Stimulated activated CD8-positive, alpha-beta memory T cell treated with anti-CD3 and anti-CD28 coated beads, Interleukin-7, amount 100 ng/mL, for 24 hours (primary cell): Measurements from ENCODE around the gene HRH3.

Source experiments
- DNase-seq: peaks from one replicate; pipeline ENCODE4 v3.0.0-alpha.2; 2020; ENCODE audit warnings: low read depth

The HRH3 gene

DNA sequence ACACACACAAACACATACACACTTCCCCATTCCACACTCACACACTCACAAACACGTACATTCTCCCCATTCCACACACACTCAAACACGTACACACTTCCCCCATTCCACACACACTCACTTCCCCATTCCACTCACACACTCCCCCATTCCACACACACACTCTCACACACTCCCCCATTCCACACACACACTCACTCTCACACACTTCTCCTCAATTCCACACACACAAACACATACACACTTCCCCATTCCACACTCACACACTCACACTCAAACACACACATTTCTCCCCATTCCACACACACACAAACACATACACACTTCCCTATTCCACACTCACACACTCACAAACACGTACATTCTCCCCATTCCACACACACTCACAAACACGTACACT is 9.6 kb upstream of the HRH3 start:
- DNase-seq: no peak

DNA sequence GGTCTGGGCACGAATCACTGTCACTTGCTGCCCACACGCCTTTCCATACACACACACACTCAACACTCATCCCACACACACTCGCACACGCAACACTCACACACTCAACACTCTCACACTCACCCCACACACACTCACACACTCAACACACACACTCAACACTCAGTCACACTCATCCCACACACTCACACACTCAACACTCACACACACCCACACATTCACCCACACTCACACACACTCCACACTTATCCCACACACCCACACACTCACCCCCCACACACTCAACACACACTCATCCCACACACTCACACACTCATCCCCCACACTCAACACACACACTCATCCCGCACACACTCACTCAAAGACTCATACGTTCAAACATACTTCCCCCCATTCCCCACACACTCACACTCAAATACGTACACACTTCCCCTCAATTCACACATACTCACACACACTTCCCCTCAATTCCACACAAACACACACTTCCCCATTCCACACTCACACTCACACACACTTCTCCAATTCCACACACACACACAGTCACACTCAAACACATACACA is 9.0 kb upstream of the HRH3 start:
- no peak for DNase-seq

DNA sequence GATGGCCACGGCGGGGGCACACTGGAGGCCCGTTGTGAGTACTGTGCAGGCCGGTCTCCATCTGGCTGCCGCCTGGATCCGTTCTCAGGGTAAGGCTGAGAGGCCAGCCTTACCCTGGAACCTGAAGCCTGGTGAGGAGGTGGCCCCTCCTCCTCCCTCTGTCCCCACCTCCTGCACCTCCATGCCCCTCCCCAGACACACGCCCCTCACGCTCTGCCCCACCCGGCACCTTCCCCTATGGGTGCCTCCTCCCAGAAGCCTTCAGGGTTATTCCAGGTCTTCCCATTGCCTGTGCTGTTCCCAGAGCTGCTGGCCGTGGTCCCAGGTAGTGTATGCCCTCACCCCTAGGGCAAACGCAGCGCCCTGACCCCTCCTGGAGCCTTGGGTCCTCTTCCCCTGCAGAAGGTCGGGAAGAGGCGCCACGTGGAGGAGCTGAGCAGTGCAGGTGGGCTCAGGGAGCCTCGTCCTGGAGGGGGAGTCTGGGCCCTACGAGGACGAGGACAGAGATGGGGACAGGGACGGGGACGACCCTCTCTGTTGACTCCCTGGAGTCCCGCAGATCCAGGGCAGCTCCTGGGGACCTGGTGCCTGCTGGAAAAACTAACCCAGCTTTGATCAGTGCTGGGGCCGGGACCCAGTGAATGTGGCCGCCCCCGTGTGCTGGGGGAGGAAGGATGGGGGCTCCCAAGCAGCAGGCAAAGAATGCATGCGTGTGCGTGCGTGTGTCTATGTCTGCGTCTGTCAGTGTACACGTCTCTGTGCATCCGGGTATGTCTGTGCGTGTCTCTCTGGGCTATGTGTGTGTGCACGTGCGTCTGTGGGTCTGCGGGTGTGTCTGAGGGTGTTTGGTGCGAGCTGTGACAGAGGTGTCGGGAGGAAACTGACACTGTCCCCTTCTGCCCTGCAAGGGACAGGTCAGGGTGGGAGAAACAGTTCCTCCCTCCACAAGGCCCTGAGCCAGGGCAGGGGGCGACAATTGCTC is 8.2 kb upstream of the HRH3 start:
- DNase-seq: no peak

DNA sequence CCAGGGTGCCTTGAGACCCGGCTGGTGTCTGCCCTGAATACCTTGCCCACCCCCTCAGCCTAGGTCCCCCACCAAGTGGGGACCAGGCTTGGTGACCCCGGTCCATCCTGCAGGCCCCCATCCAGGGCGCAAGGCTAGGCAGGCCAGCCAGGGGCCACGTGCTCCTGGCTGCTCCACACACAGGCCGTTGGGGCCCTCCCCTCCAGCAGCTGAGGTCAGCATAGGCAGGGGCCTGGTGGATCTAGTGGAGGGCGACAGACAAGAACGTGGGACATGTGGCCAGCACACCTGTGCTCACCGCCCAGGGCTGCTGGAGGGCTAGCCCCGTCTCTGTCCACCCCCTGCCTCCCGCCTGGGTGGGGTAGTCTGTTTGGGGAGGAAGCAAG is 7.5 kb upstream of the HRH3 start:
- no peak for DNase-seq

DNA sequence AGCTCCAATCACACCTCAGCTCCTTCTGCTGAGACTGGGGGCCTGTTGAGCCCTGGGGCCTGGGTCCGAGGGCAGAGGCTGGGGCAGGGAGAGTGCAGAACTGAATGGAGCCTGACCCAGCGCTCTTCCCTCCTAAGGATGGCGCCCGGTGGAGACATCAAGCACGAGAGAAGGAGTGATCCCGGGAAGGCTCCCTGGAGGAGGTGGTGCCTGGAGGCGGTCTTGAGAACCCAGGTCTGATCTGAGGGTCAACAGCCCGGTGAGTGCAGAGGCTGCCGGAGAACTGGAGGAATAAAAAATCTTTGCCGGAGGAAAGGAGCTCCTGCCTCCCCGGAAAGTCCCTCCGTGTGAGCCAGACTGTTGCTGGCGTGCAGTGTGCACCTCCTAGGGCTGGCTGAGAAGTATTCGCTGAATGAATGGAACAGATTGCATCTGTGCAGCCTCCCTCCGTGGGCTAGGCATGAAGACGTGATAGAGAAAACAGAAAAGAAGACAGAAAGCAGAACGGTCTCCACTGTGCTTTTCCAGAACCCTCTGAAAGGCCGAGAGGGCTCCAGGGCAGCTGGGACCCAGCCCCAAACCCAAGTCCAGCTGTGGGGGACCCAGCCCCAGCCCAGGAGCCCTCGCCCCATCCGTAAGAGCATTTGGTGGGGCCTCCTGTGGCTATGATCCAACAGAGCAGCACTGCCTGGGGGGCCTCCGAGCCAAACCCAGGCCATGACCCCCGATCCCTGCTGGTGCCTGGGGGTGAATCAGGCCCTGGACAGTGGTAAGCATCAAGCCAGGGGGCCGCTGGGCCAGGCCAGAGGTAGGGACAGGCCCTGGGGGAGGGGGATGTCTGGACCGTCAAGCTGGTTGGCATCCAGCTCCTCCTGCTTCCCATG is 6.9 kb upstream of the HRH3 start:
- no peak for DNase-seq

DNA sequence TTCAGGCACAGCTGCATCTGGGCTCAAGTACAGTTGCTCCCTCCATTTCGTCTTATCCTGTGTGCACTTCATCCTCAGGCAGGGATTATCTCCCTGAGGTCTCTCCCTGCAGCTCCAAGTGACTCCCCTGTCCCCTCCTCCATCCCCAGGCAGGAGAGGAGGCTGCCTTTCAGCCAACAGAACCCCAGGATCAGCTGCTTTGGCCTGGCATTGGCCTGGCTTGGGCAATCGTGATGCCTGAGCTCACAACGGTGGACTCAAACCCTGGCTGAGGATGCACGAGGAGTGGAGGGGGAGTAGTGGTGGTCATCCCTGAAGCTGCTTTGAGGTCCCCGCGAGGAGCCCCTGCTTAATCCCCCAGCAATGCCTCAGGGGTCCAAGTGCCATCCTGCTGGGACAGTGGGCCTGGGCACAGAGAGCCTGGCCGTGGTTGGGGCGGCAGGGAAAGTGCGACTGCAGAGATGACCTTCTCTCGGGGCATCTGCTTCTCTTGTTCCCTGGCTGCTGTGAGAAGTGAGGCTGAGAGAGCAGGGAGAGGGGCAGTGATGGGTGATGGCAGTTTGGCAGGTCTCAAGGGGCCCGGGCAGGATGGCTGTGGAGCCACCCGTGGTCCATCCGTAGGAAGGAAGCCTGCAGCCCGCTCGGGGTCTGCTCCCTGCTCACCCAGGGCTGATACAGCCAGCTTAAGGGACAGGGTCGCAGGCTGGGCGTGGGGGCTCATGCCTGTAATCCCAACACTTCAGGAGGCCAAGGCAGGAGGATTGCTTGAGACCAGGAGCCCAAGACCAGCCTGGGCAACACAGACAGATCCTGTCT is 6.0 kb upstream of the HRH3 start:
- DNase-seq: no peak

DNA sequence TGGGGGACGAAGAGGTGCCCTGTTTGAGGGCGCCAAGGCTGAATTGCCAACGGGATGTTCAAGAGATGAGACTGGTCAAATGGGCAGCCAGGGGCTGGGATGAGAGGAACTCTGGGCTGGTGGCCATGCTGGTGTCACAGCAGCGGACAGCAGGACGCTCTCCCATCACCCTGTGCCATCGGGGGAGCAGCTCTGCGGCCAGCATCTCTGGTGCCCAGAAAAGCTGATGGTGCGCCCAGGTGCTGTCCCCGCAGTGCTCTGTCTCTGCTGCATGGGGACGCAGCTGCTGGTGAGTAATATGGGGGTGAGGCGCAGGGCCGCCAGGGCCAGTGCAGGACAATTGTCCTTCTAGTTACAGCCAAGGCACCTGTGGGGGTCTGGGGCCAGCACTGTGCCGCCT is 4.9 kb upstream of the HRH3 start:
- DNase-seq: no peak

DNA sequence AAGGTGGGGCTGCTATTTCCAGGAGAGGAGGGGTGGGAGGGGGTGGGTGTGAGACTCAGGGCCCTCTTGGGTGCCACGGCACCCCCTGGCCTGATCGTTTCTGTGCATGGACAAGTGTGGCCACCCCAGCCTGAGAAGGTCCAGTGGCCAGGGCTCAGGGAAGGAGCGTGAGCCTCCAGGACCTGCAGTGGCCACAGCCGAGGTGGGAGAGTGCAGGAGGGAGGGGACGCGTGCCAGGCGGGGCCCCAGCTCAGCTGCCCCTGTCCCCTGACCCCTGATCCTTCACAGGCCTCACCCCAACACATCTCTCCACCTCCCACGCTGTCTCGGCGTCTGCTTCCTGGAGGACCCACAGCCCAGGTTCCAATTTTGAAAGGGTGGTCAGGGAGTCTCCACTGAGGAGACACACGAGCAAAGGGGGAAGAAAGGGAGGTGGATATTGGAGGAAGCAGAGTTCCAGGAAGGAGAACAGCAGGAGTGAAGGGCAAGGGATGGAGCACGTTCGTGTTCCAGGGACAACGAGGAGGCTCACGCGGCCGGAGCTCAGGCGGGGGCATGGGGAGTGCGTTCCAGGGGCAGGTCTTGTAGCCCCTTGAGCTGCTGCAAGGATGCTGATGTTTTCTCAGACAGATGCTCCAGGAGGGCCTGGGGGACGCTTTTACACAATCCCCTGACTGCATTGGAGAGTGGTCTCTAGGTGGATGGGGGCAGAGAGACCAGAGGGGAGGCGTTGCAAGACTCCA is 4.2 kb upstream of the HRH3 start:
- DNase-seq: no peak

DNA sequence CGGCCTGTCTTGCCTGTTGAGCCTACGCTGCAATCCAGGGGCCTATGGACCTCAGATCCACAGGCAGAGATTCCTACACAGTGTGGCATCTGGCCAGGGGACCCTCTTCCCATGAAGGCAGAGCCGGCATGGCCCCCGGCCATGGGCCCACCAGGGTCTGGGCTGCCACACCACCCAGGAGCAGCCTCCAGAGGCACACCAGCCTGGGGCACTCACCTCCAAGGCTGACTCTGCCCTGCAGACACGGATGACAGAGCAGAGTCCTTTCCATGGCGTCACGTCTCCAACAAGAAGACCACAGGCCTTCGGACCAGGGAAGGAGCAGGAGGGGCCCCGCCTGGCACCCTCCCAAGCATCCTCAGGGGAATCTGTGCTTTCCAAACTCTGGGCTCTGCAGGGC is 3.5 kb upstream of the HRH3 start:
- no peak for DNase-seq

DNA sequence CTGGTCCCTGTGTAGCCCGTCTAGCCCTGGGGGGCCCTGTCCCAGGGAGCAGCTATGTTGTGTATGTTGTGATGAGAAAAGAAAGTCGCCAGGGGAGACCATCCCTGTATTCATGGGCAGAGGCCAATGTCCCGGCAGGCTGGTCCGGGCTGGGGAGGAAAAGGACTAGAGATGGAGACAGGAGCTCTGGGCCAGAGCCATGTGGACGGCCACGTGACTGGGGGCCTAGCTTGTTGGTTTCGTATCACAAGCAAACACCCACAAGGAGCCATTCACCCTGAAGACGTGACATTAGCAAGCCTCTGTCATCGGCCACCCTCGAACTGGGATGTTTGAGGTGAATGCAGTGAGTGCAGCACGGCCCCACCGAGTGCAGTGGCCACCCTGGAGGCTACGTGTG is 2.9 kb upstream of the HRH3 start:
- DNase-seq: no peak

DNA sequence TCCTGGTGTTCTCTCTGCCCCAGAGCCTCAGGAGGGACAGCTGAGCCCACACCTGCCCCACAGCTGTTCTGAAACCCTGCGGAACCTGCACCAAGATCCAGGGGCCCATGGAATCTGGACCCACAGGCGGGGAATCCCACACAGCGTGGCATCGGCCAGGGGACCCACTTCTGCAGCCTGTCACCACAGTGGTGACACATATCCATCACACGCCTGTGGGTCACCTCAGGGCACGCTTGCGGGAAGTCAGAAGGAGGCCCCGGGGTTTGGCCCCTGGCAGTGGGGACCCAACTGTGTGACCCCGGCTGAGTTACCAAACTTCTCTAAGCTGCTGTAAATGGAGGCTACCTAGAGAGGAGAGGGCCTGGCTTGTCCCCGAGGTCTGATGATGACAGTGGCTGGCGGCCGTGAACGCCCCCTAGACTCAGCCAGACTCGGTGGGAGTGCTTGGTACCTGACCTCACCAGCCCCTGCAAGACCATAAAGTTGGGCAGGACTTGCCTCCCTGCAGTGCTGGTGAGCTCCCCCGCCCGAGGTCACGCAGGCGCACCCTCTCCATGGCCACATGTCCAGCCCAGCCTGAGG is 2.3 kb upstream of the HRH3 start:
- DNase-seq: no peak

DNA sequence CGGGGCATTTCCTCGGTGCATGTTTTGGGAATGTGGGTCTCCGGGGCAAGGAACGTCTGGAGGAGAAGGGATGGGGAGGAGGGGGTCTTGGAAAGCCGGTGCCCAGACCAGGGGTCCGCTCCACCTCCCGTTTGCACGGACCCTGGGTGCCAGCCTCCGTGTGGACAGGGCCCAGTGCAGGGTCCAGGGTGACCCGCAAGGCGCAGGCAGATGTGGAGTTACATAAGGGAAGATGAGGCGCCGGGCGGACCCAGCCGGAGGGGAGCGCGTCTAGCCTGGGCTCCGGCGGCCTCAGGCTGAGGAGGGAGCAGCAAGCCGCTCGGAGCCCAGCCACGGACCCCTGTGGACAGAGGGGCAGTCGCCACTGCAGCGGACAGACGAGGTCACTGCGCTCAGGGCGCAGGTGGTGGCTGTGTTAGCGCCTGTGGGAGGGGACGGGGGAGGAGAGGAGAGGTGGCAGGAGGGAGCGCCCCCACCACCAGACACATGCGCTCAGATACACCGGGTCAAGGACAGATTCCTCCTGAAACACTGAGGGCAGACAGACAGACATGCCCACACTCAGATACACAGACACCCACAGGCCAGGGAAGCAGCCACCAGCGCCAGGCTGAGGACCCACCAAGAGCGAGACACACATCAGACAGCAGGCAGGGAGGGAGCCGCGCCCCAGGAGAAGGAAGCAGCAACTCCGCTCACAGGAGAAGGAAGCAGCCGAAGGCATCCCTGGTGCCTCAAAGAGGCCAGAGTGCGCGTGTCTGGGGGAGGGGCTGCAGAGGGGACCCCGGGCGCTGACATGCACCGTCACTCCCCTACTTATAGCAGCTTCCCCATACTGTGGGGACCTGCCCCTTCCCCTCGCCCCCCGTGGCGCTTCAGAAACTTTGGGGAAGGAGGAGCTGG is 839 bp upstream of the HRH3 start:
- DNase-seq: no peak

DNA sequence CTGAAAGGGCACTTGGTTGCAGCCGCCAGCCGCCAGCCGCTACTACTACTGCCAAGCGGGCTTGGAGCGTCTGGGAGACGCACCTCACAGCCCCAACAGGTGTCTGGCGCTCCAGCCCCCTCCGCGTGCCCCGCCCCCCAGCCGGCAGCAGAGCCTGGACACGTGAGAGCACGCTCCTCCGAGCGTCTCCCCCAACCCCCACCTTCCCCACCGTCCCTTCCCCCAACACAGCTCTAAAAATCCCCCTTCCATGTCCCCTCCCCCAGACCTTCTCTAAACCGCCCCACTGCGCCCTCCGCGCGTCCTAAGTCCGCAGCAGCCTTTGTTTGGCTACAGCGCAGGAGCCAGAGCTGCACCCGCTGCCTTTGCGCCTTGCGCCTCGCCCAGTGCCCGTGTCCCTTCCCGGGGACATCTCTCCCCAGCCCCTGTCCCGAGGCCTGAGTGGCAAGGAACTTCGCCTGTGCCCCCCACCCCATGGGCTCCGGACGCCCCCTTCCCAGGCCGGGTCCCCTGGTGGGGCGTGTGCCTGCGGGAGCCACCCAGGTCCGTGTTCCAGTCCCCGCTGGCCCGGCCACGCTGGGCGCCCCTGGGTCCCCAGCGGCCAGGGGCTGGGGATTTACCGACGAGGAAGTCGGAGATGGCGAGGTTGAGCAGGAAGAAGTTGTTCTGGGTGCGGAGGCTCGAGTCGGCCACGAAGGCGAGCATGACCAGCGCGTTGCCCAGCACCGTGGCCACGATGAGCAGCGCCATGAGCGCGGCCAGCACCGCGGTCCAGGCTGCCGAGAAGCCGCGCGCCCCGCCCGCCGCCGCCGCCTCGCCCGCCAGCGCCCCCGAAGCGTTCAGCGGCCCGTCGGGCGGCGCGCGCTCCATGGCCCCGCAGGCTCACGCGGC is 732 bp downstream of the HRH3 start:
- no peak for DNase-seq

DNA sequence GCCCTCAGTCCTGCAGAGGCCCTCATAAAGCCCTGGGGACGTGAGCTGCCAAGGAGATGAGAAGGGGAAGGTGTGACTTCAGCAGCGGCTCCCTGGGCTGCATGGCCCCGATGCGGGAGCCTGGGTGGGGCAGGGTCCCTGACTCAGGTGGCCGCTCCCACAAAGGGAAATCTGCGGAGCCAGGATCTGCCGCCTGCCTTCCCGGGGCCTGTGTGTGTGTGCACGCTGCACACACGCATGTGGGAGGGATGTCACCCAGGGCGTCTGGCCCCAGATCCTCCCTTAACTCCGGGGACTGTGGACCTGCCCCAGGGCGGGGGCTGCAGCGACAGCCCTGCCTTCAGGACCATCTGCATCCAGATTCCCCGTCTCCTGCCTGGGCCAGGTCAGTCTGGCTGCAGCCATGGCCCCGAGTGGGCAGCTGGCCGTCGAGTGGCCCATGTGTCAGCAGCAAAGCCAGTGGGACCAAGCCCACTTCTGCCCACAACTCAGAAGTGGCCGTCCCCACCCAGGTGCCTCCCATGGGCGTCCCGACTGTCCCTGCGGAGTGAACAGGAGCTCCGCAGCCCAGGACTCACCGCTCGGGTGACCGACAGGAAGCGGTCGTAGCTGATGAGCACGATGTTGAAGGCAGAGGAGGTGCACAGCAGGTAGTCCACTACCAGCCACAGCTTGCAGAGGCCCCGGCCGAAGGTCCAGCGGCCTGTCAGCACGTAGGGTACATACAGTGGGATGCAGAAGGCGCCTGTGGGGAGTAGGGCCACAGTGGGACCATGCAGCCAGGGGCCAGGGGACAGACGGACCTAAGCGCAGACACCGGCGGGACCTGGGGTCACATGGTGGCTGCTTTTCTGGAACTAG is 1.9 kb downstream of the HRH3 start:
- DNase-seq: no peak

DNA sequence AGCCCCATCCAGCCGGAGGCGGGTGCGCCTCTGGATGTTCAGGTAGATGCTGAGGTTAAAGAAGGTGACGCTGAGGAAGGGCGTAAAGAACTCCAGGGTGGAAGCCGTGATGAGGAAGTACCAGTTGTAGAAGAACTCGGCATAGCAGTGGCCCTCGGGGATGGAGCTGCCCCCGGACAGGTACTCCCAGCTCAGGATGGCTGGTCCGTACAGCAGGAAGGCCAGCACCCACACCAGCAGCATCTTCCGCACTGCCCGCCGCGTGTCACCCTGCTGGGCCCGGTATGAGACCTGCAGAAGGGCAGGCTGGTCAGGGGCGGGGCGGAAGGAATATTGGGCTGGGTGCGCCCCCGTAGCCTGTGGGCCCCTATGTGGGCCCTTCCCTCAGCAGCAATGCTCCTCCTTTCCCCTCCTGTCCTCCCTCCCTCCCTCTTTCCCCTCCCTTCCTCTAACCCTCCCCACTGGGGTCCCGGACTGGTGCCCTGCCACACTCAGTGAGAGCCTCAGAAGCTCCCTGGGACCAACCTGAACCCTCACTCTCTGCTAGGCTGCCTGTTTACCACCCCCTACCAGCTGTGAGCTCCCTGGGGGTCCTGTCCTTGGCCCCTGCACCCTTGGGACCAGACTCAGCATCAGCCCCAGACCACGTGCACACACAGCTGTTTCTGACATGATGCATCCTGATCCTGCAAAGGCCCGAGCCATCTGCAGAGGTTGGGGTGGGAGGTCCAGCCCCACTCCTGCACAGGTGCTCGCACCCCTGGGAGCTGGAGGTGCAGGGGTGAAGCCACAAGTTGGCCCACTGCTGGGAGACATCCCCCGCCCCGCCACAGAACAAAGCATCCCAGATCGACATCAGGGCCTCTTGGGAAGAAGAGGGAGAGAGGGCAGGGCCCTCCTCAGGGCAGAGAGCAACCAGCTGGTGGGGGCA is 3.2 kb downstream of the HRH3 start:
- no peak for DNase-seq

DNA sequence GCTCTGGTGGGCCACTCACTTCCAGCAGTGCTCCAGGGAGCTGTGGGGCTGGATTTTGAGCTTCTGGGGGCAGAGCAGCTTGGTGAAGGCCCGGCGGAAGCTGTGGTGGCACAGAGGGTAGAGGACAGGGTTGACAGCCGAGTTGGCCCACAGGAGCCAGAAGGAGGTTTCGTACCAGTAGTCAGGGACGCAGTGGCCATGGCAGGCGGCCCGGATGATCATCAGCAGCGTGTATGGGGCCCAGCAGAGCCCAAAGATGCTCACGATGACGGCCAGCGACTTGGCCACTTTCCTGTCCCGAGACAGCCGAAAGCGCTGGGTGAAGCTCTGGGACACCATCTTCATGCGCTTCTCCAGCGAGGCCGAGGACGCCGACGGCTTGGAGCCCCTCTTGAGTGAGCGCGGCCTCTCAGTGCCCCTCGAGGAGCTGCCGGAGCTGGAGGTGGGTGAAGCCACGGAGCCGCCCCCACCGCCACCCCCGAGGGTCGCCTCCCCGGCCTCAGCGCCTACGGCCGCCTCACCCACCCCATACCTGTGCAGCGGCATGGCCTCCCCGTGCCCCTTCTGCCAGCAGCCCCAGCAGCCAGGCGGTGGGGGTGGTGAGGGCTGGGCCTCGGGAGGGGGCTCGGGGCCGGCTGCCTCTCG is 4.0 kb downstream of the HRH3 start:
- no peak for DNase-seq
